SIG-M5 treated with dmso at 0.1 percent for 504 hours (cell line): ENCODE data around the gene LYPD3.
A peak's percentile ranks its signal among the peaks of the same experiment; 100 is the strongest.
"Not testable (repeated sequence)": the region's sequence is repeated elsewhere in the genome, so short reads cannot be mapped to it uniquely, and the experiment has no call there.

ENCODE experiments used
- DNase-seq: peaks from one replicate; lab custom pipeline; 2025; ENCODE audit not compliant: unreplicated experiment; lab: John Stamatoyannopoulos, UW

LYPD3 gene

GRCh38 chr19:43462785-43463380, 2.5 kb downstream of the LYPD3 start:
- DNase-seq = no peak

DNA sequence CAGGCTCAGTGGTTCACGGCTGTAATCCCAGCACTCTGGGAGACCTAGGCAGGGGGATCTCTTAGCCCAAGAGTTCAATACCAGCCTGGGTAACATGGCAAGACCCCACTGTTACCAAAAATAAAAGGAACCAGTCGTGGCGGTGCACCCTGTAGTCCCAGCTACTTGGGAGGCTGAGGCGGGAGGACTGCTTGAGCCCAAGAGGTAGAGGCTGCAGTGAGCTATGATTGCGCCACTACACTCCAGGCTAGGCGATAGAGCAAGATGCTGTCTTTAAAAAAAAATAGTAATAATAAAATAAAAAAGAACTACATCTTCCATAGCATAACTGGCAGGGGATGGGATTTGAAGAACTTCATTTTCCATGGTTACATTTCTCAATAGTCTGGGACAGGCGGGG, 3.0 kb downstream of the LYPD3 start:
- DNase-seq = no peak

DNA sequence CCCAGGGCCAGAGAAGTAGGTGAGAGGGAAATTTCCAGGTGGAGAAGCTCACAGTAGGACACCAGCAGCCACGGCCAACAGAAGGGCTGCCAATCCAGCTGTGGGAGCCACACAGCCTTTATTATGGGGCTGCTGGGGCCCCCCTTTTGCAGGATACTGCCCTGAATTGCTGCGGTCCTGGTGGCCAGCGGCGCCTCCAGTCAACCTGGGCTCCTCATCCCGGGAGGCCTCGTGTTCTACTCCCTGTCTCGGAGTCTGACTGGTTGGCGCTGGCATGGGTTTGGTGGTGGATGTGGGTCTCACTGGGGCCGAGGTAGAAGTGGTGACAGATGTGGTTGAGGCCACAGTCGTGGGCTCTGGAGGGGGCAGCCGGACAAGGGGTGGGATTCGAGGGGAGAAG, 4.1 kb downstream of the LYPD3 start:
- no peak for DNase-seq

- DNase-seq = no peak
Measured at GRCh38 chr19:43460362-43461016, 4.9 kb downstream of the LYPD3 start.

DNA sequence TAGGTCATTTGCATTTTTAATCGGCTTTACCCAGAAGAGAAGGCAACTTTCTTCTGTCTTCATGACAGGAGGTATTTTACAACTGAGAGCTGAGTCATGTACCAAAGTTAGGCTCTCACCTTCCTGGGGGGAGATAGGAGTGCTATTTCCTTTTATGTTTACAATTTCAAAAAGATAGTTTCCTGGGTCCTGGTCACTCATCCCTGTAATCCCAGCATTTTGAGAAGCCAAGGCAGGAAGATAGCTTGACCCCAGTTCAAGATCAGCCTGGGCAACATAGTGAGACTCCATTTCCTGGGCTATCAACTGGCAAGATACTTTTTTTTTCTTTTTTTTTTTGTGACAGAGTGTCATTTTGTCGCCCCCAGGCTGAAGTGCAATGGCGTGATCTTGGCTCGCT, 7.6 kb downstream of the LYPD3 start:
- no peak for DNase-seq

- DNase-seq = peak; percentile 65
Measured at GRCh38 chr19:43455321-43456113, 9.9 kb downstream of the LYPD3 start.

- DNase-seq = no peak
Measured at GRCh38 chr19:43454031-43454430, 11.4 kb downstream of the LYPD3 start.

- DNase-seq = no peak
Measured at GRCh38 chr19:43452582-43452981, 12.8 kb downstream of the LYPD3 start.

GRCh38 chr19:43450545-43450997, 14.8 kb downstream of the LYPD3 start:
- DNase-seq = no peak

DNA sequence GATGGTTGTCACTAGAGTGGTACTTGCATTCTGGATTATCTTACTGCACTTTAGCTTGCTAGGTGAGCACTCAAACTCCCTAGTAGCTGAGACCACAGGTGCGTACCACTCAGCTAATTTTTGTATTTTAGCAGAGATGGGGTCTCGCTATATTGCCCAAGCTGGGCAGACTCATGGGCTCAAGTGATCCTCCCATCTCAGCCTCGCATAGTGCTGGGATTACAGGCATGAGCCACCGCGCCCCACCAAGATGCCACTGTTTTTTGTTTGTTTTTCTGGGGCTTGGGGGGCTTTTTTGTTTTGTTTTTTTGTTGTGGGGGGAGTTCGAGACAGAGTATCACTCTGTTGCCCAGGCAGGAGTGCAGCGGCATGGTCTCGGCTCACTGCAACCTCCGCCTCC, 17.8 kb downstream of the LYPD3 start:
- no peak for DNase-seq

DNA sequence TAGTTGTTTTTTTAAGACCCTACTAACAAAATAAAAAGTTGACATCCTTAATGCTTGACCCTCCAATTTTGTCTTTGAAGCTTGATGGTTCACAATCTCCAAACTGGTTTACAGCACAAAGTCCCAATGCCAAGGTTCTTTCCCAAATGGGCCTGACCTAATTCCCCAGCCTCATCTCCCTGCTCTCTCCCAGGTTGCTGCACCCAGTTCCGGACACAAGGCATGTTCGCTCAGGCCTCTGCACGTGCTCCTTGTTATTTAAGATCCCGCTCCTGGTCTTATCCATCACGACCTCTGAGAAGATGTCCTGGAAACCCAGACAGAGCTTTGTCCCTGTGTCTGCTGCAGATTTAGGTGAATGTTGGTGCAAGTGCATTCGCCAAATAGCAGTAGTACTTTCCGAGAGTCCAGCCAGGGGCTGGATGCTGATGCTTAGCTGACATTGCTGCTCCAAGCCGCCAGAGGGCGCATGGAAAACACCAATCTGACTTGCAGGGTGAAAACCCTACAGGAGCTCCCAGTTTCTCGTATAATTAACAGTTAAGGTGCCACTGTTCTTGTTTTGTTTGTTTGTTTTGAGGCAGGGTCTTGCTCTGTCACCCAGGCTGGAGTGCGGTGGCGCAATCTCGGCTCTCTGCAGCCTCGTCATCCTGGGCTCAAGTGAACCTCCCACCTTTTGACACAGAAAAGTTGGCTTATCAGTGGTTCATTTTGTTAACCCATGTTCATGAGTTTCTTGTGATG, 18.5 kb downstream of the LYPD3 start:
- DNase-seq = peak; percentile 52

- no peak for DNase-seq
Measured at GRCh38 chr19:43445426-43445825, 20.0 kb downstream of the LYPD3 start.

DNA sequence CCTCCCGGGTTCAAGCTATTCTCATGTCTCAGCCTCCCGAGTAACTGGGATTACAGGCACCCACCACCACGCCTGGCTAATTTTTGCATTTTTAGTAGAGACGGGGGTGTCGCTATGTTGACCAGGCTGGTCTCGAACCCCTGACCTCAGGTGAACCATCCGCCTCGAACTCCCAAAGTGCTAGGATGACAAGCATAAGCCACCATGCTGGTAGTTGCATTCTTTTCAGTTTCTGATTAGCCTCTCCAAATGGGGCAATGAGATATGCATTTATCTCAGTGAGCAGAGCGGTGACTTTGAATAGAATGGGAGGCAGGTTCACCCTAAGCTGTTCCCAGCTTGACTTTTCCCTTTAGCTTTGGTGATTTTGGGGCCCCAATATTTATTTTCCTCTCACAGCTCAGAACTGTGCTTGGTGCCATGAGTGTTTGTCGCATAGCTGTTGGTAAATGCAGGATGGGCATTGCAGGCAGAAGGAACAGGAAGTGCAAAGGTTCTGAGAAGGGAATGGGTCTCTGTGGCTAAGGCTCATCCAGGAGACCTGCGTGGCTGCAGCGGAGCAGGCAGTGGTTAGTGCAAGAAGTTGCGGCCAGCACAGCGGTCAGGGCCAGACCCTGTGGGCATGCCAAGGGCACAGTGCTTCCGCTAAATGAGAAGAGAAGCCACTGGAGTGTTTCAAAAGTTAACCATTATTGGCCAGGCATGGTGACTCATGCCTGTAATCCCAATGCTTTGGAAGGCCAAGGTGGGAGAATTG, 20.7 kb downstream of the LYPD3 start:
- DNase-seq = no peak

GRCh38 chr19:43444091-43444490, 21.3 kb downstream of the LYPD3 start:
- DNase-seq = not testable (repeated sequence)

DNA sequence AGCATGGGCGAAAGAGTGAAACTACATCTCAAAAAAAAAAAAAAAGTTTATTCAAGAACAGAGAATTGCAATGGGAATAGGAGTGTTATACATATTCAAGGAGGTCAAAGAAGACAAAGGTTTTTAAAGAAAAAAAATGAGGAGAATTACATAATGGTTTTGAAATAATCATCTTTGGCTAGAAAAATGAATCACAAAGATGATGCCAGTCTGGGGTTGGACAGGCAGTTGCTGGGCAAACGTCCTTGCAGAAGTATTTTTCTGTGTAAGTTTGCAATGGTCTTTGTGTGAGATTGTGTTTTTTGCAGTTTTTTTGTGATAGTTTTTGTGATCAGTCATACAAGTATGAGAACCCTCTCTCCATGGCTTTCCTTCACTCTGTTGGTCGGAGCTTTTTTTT, 23.7 kb downstream of the LYPD3 start:
- no peak for DNase-seq

- no peak for DNase-seq
Measured at GRCh38 chr19:43439709-43440063, 25.7 kb downstream of the LYPD3 start.

DNA sequence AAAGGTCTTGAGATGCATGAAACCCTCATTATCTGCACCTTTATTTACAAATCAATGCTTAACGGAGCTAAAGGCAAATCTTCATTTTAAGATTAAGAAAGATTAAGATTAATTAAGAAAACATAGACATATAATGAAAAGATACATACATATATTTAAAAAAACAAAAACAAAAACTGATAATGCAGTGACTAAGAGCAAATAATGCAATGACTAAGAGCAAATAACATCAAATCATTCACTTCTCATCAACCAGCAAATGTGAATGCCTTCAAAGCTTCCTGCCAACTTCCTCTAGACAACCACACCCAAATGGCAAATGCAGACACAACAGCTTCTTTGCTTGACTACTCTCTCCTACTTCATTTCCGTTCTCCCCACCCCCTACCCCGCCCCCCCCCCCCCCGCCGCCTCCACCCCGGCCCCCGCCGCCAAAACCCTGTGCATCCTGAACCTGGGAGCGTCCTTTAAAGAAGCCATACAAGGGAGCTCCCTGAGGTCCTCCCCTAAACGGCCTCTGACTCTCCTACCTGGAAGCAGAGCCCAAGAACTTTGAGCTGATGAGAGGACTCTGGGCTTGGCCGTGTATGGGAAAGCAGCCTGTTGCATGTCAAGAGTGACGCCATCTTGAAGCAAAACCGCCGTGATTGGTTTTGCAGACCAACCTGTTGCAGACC, 26.2 kb downstream of the LYPD3 start:
- DNase-seq = peak; percentile 50

- DNase-seq = no peak
Measured at GRCh38 chr19:43438291-43439031, 26.9 kb downstream of the LYPD3 start.

DNA sequence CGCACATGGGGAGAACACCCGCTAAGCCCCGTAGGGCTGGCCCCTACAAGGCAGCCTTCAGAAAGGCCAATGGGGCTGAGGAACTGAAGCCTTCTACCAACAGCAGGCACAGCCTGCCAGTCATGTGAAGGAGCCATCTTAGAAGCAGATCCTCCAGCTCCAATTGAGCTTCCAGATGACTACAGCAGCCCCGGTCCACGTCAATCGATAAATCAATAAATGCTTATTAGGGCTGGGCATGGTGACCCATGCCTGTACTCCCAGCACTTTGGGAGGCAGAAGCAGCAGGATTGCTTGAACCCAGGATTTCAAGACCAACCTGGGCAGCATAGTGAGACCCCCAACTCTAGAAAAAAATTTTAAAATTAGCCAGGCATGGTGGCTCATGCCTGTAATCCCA, 27.7 kb downstream of the LYPD3 start:
- DNase-seq = no peak

- DNase-seq = not testable (repeated sequence)
Measured at GRCh38 chr19:43437284-43437683, 28.1 kb downstream of the LYPD3 start.
